Measurements from ENCODE around the gene RTF2.

GRCh38 chr20:56428881-56429280, 39.5 kb upstream of the RTF2 start:
- TF ChIP-seq CTCF (conservative IDR thresholded peaks at IDR 0.05; ENCODE audit: low read depth, low read length) (no peak), EZH2 (IDR thresholded peaks at IDR 0.05; ENCODE audit: borderline replicate concordance, low read depth, low read length, poor library complexity, severe bottlenecking) (no peak)
